HepG2 (cell line): ENCODE results near the gene SERAC1. TPM values are rescaled to one million over a fixed set of nuclear protein-coding genes. Genes with fewer than 3 reads are reported as not detected.

Source experiments
- ATAC-seq: fragments of 200-7000 bp; cut with Tn5 transposase; 3 replicates; pipeline ENCODE4 v1.9.1; 2020; ENCODE audit warnings: mild to moderate bottlenecking, moderate library complexity
- BruUV-seq: library from RNA; stranded (reverse); fragments of 400-500 nt; replicated peaks from 2 replicates; lab custom pipeline; 2021; lab: Mats Ljungman, UMichigan
- CTCF ChIA-PET: fragments of 300-600 bp; formaldehyde crosslinking; extraction: SDS; loops from one replicate; lab custom pipeline; 2021; ENCODE audit warnings: low total read pairs, inconsistent platforms, low intra/inter-chr PET ratio; lab: Yijun Ruan, JAX
- POLR2A ChIA-PET: fragments of 350-600 bp; sonication (Branson Sonifier 250); formaldehyde crosslinking; loops from one replicate; lab custom pipeline; 2020; ENCODE audit warnings: antibody characterized with exemption, inconsistent platforms; lab: Yijun Ruan, JAX
- DNase-seq: peaks from one replicate; pipeline ENCODE4 v3.0.0-alpha.2; 2015; ENCODE audit warnings: low spot score
- FAIRE-seq: peaks from 3 replicates; lab custom pipeline; 2011; peaks lifted over from hg19 to GRCh38; lab: Jason Lieb, UNC
- H2AFZ ChIP-seq: one replicate; pipeline ENCODE4 v1.6.1; 2011; ENCODE audit warnings: low read length, inconsistent platforms
- H3K27ac ChIP-seq: fragments of 300-600 bp; 3 replicates; pipeline ENCODE4 v1.8.0; 2011; ENCODE audit warnings: mixed run types, mild to moderate bottlenecking, mixed read lengths, low read length, inconsistent platforms; ENCODE audit not compliant: insufficient read depth; ENCODE audit errors: extremely low read length
- H3K27me3 ChIP-seq, 2 experiments: fragments of 200-600 bp in 1 of 2; 2 replicates in 1 of 2; 3 replicates in 1 of 2; pipeline versions ENCODE4 v1.6.0 to v1.8.0; 2011; ENCODE audit warnings: low read length in 2 of 2, mild to moderate bottlenecking in 2 of 2, moderate library complexity in 2 of 2, inconsistent platforms in 1 of 2; ENCODE audit not compliant: insufficient read depth in 2 of 2, control insufficient read depth in 1 of 2
- H3K36me3 ChIP-seq, 2 experiments: fragments of 200-600 bp in 1 of 2; replicated peaks in 1 of 2; 2 replicates in 1 of 2; 3 replicates in 1 of 2; pipeline versions ENCODE4 v1.5.1 to v1.8.0; 2011; ENCODE audit warnings: low read length in 2 of 2, inconsistent platforms in 1 of 2; ENCODE audit not compliant: insufficient read depth in 2 of 2, control insufficient read depth in 1 of 2
- H3K4me1 ChIP-seq: 2 replicates; pipeline ENCODE4 v1.5.1; 2012; ENCODE audit warnings: low read length, inconsistent platforms; ENCODE audit not compliant: insufficient read depth
- H3K4me2 ChIP-seq: 2 replicates; pipeline ENCODE4 v1.6.0; 2011; ENCODE audit warnings: low read depth, low read length, inconsistent platforms
- H3K4me3 ChIP-seq, 3 experiments: fragments of 200-600 bp in 1 of 3; sonication (generic), shearing (Covaris generic) in 1 of 3; replicated peaks in 1 of 3; 2 replicates each; pipeline ENCODE4 v1.5.1; 2011 to 2016; ENCODE audit warnings: low read length in 3 of 3, inconsistent platforms in 2 of 3, low read depth in 2 of 3, mild to moderate bottlenecking in 2 of 3, control low read depth in 1 of 3, mixed read lengths in 1 of 3; ENCODE audit not compliant: insufficient read depth in 1 of 3
- H3K79me2 ChIP-seq: one replicate; pipeline ENCODE4 v1.6.1; 2011; ENCODE audit warnings: low read length, inconsistent platforms; ENCODE audit not compliant: insufficient read depth
- H3K9ac ChIP-seq: 2 replicates; pipeline ENCODE4 v1.6.0; 2011; ENCODE audit warnings: mild to moderate bottlenecking, low read depth, low read length, inconsistent platforms; ENCODE audit not compliant: insufficient read depth
- H3K9me3 ChIP-seq: 2 replicates; pipeline ENCODE4 v1.5.1; 2012; ENCODE audit warnings: mild to moderate bottlenecking, low read length
- H4K20me1 ChIP-seq: 2 replicates; pipeline ENCODE4 v1.6.0; 2011; ENCODE audit warnings: inconsistent platforms, mild to moderate bottlenecking, low read length, moderate library complexity; ENCODE audit not compliant: insufficient read depth
- AGO2 ChIP-seq: fragments of 200-400 bp; formaldehyde crosslinking; optimal IDR thresholded peaks from 2 replicates; pipeline ENCODE3; 2017; ENCODE audit warnings: mild to moderate bottlenecking, low read depth, low read length, moderate library complexity
- ATF4 ChIP-seq, 2 experiments: fragments of 450-650 bp in 1 of 2; sonication (generic) in 1 of 2; formaldehyde crosslinking; IDR thresholded peaks; 2 replicates each; pipeline versions ENCODE4 v1.5.0 to v1.8.0; 2020 to 2022; ENCODE audit warnings: mild to moderate bottlenecking in 1 of 2, missing genetic modification reagents in 1 of 2
- DMAP1 ChIP-seq: IDR thresholded peaks from 2 replicates; pipeline ENCODE4 v1.6.1; 2016
- MED13 ChIP-seq: sonication (generic); formaldehyde crosslinking; IDR thresholded peaks from 2 replicates; pipeline ENCODE4 v1.5.0; 2020; ENCODE audit warnings: missing genetic modification reagents
- POGZ ChIP-seq: sonication (generic); formaldehyde crosslinking; IDR thresholded peaks from 2 replicates; pipeline ENCODE4 v1.4.0; 2020; ENCODE audit warnings: mild to moderate bottlenecking, missing genetic modification reagents
- POLR2G ChIP-seq: fragments of 200-400 bp; formaldehyde crosslinking; IDR thresholded peaks from 2 replicates; pipeline ENCODE4 v1.6.1; 2018; ENCODE audit warnings: mild to moderate bottlenecking, low read depth, low read length, moderate library complexity
- RXRB ChIP-seq: IDR thresholded peaks from 2 replicates; pipeline ENCODE4 v1.6.1; 2016; ENCODE audit warnings: borderline replicate concordance, missing genetic modification reagents, missing compliant biosample characterization
- ZFP91 ChIP-seq: sonication (generic); formaldehyde crosslinking; IDR thresholded peaks from 2 replicates; pipeline ENCODE4 v1.9.0; 2022; ENCODE audit warnings: missing genetic modification reagents, mild to moderate bottlenecking, borderline replicate concordance
- ZNF274 ChIP-seq: sonication (generic); formaldehyde crosslinking; IDR thresholded peaks from 2 replicates; pipeline ENCODE4 v1.5.1; 2020; ENCODE audit warnings: mild to moderate bottlenecking, missing genetic modification reagents
- ZNF598 ChIP-seq: sonication (generic); formaldehyde crosslinking; IDR thresholded peaks from 2 replicates; pipeline ENCODE4 v1.5.1; 2020; ENCODE audit warnings: mild to moderate bottlenecking, missing genetic modification reagents, borderline replicate concordance
- ZNF746 ChIP-seq: sonication (generic); formaldehyde crosslinking; IDR thresholded peaks from 2 replicates; pipeline ENCODE4 v1.8.0; 2022; ENCODE audit warnings: mild to moderate bottlenecking, missing genetic modification reagents
- WGBS: methylation state at CpG from one replicate; pipeline ENCODE4 v1.1.6; 2017; ENCODE audit warnings: low lambda C conversion rate; 5-methylcytosine and 5-hydroxymethylcytosine counted together
- in situ Hi-C: cut with HindIII; loops from 2 replicates; pipeline ENCODE4 v1.10.0; 2017; ENCODE audit warnings: low pct_unique_long_range_greater_than_20kb; ENCODE audit not compliant: extremely low pct_ligation_motif_present
- intact Hi-C: fragments of 100-400 bp; cut with micrococcal nuclease; formaldehyde crosslinking; loops from one replicate; pipeline ENCODE4 v1.10.0; 2022; ENCODE audit not compliant: unreplicated experiment
- polyA plus RNA-seq, 8 experiments: library from polyadenylated mRNA; depleted of rRNA in 3 of 8; stranded (reverse) in 7 of 8; unstranded in 1 of 8; fragments of >200 nt; fragmentation: Illumina TruSeq in 4 of 8; extraction: Trizol in 4 of 8; gene quantifications; 2 replicates each; pipeline versions ENCODE4 v1.2.1 to v1.2.3, GENCODE V29; 2011 to 2016; ENCODE audit warnings: low read depth in 4 of 8, missing spikeins in 1 of 8, mixed read lengths in 1 of 8; ENCODE audit not compliant: insufficient read depth in 1 of 8
- total RNA-seq, 5 experiments: library from RNA; depleted of rRNA; stranded (reverse); fragments of >200 nt; fragmentation: Illumina TruSeq; extraction: Trizol; gene quantifications; 2 replicates each; pipeline ENCODE4 v1.2.3, GENCODE V29; 2016; ENCODE audit warnings: low read depth in 1 of 5
- TF ChIP-seq, protein P1 (sequence below): sonication (generic); formaldehyde crosslinking; IDR thresholded peaks from 2 replicates; pipeline ENCODE4 v1.5.0; 2020; ENCODE audit warnings: mild to moderate bottlenecking, missing genetic modification reagents, borderline replicate concordance

The SERAC1 gene
- total and polyA plus RNA-seq, 2 of the 13 experiments (the other 11 are each of a cell fraction or from before 2014, with no cell fraction given) = 4.5 to 8.1 TPM

- Histone ChIP-seq H3K4me2 (no peak overlapping the region), H3K79me2 (no peaks in the 10 kb centered on the region), H4K20me1 (no peaks in the 10 kb centered on the region), H3K27ac (no peak overlapping the region), H2AFZ (no peak overlapping the region), H3K9me3 (no peaks in the 10 kb centered on the region), H3K9ac (no peak overlapping the region), H3K4me3 (no peak overlapping the region), H3K36me3 (peaks cover 75 to 92% of the 10 kb centered on the region in 2 experiments), H3K27me3 (no peaks in the 10 kb centered on the region), H3K4me1 (no peaks in the 10 kb centered on the region)
- in situ Hi-C loops (no loop called here), intact Hi-C loops (no loop called here)
- ChIA-PET POLR2A (no interaction called here), CTCF (no interaction called here)
- no peak for DNase-seq
- 91% methylated on average over 20 of the region's 21 CpGs for WGBS
- no peak for FAIRE-seq
- no TSS peak for BruUV-seq
- no peak; the same call in 2 of the 3 replicates for ATAC-seq
- TF ChIP-seq ZNF274 (CRISPR knock-in tag) (no peak), POGZ (CRISPR knock-in tag) (no peak), DMAP1 (CRISPR knock-in tag) (no peak), ZNF746 (CRISPR knock-in tag) (no peak), ATF4 (CRISPR knock-in tag; IDR thresholded peaks at IDR 0.05) (no peak), AGO2 (peak; percentile 20), POLR2G (no peak), ZFP91 (0 out of 2 replicates have a peak, but pooled peaks have one; percentile 11), MED13 (no peak), ZNF598 (CRISPR knock-in tag) (no peak), RXRB (CRISPR knock-in tag) (no peak)
- TF ChIP-seq, protein P1, sequence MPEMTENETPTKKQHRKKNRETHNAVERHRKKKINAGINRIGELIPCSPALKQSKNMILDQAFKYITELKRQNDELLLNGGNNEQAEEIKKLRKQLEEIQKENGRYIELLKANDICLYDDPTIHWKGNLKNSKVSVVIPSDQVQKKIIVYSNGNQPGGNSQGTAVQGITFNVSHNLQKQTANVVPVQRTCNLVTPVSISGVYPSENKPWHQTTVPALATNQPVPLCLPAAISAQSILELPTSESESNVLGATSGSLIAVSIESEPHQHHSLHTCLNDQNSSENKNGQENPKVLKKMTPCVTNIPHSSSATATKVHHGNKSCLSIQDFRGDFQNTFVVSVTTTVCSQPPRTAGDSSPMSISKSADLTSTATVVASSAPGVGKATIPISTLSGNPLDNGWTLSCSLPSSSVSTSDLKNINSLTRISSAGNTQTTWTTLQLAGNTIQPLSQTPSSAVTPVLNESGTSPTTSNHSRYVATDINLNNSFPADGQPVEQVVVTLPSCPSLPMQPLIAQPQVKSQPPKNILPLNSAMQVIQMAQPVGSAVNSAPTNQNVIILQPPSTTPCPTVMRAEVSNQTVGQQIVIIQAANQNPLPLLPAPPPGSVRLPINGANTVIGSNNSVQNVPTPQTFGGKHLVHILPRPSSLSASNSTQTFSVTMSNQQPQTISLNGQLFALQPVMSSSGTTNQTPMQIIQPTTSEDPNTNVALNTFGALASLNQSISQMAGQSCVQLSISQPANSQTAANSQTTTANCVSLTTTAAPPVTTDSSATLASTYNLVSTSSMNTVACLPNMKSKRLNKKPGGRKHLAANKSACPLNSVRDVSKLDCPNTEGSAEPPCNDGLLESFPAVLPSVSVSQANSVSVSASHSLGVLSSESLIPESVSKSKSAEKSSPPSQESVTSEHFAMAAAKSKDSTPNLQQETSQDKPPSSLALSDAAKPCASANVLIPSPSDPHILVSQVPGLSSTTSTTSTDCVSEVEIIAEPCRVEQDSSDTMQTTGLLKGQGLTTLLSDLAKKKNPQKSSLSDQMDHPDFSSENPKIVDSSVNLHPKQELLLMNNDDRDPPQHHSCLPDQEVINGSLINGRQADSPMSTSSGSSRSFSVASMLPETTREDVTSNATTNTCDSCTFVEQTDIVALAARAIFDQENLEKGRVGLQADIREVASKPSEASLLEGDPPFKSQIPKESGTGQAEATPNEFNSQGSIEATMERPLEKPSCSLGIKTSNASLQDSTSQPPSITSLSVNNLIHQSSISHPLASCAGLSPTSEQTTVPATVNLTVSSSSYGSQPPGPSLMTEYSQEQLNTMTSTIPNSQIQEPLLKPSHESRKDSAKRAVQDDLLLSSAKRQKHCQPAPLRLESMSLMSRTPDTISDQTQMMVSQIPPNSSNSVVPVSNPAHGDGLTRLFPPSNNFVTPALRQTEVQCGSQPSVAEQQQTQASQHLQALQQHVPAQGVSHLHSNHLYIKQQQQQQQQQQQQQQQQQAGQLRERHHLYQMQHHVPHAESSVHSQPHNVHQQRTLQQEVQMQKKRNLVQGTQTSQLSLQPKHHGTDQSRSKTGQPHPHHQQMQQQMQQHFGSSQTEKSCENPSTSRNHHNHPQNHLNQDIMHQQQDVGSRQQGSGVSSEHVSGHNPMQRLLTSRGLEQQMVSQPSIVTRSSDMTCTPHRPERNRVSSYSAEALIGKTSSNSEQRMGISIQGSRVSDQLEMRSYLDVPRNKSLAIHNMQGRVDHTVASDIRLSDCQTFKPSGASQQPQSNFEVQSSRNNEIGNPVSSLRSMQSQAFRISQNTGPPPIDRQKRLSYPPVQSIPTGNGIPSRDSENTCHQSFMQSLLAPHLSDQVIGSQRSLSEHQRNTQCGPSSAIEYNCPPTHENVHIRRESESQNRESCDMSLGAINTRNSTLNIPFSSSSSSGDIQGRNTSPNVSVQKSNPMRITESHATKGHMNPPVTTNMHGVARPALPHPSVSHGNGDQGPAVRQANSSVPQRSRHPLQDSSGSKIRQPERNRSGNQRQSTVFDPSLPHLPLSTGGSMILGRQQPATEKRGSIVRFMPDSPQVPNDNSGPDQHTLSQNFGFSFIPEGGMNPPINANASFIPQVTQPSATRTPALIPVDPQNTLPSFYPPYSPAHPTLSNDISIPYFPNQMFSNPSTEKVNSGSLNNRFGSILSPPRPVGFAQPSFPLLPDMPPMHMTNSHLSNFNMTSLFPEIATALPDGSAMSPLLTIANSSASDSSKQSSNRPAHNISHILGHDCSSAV = no peak
These were observed 82.6 kb downstream of the SERAC1 start for GRCh38 chr6:158085261-158086053.
